ENCODE measurements around the gene ZFYVE28.

ZFYVE28 gene

DNA sequence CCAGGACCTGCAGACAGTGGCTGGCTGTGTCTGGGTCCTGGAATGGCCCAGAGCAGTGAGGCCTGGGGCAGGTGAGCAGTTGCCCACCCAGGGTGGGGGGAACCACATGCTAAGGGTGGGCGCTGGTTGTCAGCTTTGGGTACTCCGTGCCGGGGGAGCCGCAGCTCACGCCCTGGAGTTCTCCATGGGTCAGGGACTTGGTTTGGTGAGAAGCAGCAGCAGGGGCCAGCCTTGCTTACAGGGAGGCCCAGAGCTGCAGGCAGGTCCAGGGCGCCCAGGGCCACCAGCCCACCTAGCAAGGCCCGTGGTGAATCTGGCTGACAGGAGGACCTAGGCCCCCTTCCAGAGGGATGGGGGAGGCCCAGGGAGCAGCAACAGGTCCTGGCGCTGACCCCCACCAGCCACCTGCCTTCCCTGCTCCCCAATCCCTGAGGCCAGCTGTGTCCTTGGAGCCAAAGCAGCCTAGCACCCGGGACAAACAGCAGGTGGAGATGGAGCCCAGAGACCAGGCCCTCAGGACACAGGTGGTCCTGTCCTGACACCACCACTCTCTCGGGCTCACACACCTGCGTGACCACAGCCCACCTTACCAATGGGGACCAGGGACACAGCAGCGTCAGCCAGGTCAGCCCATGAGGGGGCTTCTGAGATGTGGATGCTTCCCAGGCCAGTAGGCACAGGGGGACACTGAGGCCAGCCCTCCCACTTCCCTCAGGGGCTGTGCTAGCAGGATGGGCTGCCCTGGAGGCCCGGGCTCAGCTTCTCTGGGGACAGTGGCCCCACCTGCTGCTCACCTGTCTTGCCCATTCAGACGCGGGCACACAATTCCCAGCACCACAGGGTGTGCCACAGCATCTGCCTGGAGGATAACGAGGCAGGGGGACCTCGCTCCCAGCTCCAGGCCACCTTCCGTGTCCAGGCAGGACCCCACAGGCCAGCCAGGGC is 160.1 kb downstream of the ZFYVE28 start:
- DNase-seq, result no peak

DNA sequence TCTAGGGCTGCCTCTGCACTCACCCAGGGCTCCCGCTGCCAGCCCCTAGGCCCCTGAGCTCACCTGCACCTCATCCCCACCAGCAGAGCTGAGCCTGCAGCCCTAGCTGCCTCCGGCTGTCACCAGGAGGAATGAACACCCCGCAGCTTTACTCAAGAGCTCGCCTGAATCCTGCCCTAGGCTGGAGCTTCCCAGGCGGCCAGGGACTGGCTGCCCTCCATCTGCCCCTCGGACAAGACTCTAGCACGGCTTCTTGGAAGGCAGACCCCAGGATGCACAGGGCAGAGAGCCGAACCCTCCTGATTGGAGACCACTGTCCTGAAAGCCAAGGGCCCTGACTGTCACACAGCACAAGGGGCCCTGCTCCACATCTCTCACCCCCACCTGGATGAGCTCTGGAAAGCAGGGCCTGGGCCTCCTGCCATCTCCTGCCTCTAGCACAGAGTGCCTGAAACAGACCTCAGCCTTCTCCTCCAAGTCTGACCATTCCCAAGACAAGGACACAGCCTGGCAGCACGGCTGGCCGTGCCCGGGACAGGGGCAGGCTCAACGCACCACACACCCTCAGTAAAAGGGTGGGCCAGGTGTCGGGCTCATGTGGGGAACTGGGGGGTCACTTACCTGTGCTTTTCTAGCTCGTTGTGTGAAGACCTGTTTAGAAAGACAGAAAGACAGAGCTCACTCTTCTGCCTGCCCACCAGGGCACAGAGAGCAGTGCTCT is 160.9 kb downstream of the ZFYVE28 start:
- no peak for DNase-seq

DNA sequence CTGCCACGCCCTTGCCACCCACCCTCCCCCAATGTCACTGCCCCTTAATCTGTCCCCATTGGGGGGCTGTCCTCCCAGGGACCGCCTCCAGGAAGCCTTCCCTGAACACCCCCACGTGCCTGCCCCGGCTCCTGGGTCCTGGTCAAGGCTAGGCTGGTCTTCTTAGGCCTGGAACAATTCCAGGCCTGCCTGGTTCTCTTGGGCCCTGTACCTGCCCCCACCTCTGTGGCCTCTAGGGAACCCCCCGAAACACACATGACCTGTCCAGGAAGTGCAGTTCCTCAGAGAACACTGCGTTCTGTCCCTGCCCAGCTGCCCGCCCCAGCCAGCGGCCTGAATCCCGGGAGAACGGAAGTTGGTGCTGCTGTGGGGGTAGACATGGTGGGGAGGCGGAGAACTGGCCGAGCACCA is 161.7 kb downstream of the ZFYVE28 start:
- DNase-seq, result no peak

DNA sequence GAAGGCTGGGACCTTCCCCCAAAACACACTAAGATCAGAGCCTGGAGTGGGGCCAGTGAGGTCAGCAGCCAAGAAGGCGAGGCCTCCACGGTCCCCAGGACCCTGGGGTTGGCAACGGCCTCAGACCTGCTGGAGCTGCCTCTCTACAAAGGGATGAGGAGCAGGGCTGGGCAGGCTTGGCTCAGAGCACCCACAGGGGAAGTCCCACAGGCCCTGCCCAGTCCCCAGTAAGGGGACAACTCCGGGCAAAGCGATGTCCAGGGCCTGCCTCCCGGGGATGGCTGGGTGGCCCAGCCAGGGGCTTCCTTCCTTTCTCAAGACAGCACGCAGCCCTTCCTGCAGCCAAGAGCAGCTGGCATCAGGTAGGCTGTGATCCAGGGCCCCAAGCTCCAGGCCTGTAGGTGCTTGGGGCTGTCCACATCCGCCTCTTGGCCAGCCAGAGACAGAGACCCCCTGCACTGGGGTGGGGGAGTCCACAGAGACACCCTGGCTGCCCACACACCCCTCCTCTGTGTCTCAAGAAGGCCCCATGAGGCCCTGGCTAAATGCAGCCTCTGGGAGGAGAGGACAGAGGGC is 162.2 kb downstream of the ZFYVE28 start:
- DNase-seq, result no peak

DNA sequence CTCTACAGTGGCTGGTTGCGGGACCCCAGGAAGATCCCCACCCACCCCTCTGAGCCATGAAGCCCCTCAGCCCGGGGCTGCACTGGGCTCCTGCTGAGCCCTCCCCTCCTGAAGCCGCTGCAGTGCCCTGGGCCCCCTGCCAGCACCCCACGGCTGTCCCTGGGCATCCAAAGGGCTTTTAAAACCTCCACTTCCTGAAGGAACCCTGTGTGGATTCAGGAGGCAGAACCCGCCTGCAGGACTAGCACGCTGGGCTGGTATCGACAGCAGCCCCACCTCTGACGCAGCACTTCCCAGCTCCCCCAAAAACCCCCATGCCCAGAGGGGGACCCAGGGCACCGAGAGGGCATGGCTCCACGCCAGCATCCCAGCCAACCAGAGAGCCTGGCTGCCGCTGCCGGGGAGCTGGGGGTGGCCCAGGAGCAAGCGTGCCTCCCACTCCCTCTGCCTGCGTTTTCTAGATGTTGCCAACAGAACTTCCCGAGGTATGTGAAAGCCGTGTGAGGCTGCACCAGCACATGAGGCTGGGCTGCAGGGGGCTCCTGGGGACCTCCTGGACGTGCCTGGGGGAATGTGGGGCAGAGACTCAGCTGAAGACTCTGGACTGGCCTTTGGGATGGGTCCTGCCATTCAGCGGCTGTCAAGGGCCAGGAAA is 162.8 kb downstream of the ZFYVE28 start:
- no peak for DNase-seq

DNA sequence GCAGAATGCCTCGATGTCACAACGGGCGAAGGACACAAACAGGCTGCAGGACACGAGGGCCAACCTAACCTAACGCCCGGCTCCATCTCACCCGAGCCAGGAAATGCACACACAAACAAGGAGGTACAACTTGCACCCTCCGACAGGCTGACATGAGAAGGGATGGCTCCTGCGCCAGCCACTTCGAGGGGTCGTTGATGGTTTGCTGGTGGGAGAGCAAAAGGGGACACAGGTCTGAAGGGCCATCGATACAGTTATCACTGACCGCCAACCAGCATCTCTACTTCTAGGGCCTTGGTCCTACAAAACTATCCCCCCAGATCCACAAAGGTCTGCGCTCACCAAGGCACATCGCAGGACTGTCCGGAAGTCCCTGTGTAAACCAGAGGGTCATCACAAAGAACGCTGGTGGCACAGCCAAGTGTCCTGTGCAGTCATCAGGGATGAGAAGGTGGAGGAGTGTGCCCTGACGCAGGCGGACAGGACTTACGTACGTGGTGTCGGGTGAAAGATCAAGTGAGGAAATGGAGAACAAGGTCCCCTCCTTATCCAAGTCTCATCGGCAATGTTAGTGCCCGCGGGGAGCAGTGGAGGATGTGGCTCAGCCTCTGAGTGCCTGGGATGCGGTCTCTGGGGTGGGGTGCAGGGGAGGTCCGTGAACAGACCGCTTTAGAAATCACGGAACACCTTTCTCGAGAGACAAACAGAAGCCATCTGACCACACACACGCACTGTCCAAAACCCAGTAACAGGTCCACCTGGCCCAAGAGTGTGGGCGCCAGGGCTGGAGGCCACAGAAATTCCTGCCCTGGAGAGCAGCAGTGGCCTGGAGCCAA is 163.6 kb downstream of the ZFYVE28 start:
- DNase-seq, result no peak

DNA sequence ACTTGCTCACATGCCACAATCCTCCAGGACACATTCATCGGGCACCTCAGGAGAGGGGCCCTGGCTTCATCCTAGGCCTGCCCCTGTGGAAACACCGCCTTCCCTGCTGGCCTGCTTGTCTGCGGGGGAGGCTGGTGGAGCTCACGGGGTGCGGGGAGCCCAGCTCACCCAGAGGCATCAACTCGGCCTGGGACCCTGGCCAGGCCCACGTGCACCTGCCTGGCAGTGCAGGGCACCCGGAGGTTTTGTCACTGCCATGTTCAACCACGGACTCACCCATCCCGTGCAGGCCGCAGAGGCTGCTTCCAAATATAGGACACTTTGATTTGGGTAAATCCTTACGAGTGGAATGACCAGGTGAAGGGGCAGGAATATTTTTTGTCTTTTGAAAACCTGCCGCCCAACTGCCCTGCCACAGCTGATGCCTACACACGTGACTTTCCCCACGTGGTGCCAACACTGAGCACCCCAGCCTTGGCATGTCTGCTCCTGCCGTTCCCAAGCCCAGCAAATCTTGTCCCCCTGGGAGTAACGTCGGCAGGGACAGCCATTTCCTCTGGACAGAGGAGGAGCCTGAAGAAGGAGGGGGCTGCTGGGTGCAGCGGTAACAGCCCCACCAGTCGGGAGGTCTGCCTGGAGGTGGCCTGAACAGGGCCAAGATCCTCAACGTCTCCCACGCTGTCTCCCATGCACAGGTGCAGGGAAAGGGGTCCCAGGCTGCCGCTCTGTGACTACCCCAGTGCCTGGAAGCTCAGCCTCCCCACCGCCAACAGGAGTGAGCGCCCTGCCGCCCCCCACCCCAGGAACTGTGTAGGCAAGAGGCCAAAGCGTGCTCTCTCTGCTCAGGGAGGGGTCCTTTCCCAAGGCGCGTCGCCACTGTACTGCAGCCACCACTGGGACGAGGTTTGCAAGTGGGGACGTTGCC is 165.0 kb downstream of the ZFYVE28 start:
- no peak for DNase-seq

DNA sequence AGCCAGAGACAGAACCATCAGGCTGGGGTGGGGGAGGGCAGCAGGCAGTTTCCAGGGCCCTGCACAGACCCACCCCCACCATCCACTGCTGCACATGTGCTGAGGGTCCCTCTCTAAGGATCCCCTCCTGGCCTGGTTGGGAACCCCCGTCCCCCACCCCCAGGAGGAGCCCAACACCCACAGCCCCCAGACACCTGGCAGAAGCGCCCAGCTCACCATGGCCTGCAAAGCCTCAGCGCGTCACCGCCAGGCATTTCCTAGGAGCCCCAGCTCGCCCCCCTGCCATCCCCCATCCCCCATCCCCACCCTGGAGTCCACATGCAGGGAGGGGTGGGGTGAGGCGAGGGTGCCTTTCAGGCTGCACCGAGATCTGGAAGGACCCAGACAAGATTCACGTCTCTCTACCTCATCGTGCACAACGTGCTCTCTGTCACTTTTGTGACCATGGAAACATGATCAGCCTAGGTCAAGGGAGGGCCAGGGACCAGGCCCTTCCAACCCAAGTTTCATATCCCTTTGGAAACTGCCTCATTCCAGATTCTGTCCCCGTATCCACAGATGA is 165.8 kb downstream of the ZFYVE28 start:
- no peak for DNase-seq

DNA sequence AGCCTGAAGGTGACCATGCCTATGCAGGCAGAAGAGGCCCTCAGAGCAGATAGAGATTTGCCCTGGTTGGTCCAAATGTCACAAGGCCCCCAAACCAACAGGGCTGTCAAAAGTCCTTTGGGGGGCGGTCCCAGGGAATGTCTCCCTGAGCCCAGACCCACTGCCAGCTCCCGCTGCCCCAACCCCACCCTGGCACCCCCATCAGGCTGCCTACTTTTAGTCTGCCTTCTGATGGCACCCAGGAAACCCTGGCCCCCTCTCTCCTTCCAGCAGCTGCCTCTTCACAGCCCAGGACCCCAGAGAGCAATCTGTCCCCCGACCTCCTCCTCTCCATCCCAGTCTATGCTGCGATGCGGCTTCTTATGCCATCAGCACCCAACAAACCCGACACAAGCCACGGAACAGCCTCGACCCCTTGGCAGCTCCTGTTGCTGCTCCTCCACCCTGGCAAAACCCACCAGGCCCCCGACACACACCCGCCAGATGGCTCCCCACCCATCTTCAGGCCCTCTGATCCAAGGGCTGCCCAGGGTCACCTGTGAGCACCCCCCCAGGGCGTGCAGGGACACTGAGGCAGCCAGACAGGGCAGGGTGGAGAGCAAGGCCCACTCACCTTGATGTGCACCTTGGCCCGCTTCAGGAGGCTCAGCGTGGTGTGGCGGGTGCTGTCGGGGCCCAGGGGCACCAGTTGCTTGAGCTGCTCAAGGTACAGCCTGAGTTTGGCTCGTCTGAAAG is 166.5 kb downstream of the ZFYVE28 start:
- no peak for DNase-seq

DNA sequence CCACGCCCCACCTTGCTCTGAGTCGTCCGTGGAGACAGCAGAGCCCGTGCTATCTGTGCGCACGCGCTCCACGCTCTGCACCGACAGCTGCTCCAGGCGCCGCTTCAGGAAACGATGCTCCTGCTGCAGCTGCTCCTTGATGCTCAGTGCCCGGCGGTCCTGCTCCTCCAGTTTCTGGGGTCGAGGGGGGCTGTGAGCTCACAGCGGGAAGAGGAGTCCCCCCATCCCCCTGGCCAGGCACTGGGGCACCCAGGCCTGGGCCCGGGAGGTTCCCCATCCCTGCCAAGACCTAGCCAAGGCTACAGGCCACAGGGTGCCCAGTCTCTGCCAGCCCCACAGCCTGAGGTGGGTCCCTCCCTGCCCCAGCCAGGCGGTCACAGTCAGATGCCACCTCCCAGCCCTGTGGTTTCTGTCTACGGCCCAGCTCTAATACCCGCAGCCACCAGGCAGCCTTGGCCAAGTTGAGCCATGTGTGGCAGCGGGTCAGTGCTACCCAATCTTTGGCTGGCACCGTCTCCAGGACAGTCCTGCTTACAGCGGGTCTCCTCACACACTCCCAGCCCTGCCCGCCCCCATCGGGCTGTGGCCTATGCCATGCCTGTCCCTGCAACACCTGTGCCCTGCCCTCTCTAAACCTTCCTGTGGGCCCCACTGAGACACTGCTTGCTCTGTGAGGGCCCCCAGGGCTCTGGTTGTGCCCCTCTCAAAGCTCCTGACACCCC is 167.2 kb downstream of the ZFYVE28 start:
- no peak for DNase-seq

DNA sequence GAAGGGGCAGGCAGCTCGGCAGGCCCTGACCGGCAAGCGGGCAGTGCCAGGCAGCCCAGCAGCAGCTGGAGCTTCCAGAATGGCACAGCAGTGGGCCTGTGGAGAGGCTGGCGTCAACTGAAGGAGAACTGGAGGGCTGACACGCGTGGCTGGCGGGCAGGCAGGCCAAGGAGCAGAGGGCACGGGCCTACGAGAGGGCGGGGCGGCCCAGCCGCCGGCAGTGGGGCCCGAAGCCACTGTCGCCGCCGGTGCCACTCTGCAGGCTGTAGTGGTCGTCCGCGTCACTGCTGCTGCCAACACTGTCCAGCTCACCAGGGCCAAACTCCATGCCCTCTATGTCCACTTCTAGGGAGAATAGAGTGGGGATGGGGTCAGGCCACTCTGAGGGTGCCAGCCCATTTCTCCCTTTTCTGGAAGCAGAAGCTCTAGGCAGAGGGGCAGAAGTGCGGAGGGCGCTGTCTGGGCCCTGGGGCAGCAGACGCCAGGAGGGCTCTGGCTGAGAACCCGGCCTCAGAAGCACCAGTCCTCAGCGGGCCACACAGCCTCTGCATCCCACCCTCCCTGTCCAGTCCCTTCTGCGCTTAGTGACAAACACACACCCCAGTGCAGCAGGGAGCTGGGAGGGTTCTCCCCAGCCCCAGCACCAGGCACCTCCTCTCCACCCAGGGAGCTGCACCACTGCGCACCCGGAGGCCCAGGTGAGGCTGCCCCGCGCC is 167.9 kb downstream of the ZFYVE28 start:
- no peak for DNase-seq

DNA sequence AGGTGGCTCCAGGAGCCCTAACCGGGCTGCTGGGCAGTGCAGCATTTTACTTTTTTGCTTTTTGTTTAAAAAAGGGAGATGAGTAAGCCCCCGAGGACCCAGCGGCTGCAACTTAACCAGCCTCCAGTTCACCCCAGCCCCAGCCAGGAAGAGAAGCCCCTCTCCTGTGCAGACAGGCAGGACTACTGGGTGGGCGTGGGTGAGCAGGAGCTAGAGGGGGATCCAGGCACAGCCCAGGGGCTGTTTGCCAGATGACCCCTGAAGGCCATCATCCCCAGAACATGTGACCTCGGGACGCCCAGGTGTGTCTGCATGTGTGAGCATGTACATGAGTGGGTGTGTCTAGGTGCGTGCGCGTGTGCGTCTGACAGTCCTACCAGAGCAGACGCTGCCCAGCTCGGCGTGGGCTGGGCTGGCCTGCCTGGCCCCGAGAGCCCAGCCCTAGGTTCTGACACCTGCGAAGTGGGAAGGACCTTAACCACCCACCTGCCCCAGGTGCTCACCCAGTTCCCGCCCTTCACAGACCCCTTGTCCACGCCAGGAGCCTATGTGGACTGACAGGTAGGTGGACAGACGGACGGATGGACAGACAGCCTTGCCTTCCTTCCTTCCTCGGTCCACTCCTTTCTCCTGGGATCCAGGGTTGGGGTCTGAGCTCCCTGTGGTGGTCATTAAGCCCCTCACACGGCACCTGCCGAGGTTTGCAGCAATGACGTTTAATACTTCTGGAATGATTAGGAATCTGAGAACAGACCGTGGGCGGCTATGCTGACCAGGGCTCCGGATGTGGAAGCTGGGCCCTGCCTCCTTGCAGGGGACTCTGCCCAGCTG is 168.7 kb downstream of the ZFYVE28 start:
- no peak for DNase-seq

DNA sequence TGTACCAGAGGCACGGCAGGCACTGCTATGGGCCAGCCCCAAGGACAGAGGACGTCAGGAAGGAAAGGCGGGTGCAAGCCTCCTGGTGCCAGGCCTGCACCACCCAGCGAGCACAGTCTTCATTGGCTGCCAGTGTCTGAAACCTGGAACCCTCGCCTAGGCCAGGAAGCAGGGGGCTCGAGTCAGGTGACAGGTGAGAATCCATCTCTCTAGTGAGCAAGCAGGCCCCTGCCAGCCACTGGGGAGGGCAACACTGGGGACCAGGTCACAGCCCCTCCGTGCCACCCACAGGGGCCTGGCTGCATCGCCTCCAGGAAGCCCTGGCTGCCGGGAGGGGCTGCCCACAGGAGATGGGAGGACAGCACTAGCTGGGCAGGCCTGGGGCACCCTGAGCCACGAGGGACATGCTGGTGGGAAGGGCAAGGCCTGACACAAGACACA is 169.6 kb downstream of the ZFYVE28 start:
- no peak for DNase-seq

DNA sequence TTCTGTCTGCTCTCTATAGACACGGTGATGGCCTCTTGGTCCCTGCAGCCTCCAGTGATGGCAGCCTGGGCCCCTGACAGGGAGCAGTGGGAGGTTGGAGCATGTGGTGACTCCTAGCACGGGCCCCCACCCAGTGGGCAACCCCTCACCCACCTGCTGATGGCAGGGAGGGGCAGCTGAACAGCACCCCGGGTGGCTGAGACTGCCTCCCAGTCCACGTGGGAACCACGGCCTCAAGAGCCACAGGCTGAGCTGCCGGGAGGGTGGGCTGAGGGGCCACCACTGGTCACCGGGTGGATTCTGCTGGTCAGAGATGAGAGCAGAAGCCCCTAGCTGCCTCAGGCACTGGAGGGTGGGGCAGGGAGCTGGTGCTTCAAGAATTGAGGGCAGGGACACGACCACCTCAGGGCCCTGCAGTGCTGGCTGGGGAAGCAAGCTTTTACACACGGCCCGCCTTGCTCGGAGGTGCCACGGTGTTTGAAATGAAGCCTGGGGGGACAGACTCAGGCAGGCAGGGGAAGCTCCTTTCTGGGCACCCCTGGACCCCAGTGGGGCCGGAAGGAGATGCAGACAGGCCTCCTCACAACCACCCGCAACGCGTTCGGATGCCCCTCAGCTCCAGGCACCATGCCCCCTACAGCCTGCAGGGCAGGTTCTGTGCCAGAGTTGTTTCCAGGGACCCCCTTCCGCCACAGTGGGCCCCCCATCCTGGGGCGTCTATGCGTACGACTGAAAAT is 170.2 kb downstream of the ZFYVE28 start:
- no peak for DNase-seq

DNA sequence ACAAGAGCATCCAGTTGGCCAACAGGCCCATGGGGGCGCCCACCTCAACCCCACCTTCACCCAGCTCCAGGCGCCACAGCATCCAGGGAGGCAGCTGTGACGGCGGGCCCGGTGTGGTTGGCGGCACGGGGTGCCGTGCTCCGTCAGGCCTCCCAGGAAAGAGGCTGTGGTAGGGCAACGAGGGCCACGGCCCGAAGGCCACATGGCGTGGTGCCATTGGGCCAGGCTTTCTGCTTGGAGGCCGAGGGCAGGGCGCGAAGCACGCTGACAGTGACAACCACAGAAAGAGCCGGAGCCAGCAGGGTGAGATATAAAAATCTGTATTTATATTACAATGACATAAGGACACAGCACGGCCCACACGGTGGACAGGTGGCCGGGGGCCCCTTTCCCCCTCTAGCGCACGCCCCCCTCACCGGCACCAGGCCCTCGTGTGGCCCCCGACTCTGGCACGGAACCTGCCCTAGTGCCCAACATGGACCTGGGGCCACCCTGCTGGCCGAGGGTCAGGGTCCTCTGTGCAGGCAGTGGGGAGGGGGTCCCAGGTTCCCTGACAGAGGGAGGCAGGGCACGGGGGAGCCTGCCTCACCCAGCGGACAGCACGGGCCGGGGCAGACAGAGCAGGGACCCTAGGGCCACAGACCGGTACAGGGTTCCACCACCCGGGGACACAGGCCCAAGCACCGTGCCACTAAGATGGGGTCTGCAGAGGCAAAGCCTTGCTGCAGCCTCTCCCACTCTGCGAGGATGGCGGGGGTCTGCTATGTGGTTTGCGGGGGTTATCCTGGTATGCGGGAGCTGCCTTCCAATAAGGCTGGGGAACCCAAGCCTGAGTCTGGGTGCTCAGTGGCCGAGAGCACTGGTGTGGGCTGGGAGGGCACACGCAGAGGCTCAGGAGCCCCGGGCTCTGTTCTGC is 171.1 kb downstream of the ZFYVE28 start:
- no peak for DNase-seq
